Measurements from ENCODE around the gene TRAF2.
"Not testable (repeated sequence)": the region's sequence is repeated elsewhere in the genome, so short reads cannot be mapped to it uniquely, and the experiment has no call there.

TRAF2 gene

GRCh38 chr9:136843159-136843800, 43.0 kb upstream of the TRAF2 start:
- not testable (repeated sequence) for H3K4me1 ChIP-seq (ENCODE audit: insufficient read depth, low read length)

GRCh38 chr9:136843801-136844740, 42.2 kb upstream of the TRAF2 start:
- not testable (repeated sequence) for H3K4me3 ChIP-seq (ENCODE audit: low read length); H3K4me1 ChIP-seq (ENCODE audit: insufficient read depth, low read length); H3K27ac ChIP-seq (ENCODE audit: low read length)

More at GRCh38 chr9:136843159-136843800, 43.0 kb upstream of the TRAF2 start:
- H3K9me3 ChIP-seq (ENCODE audit: insufficient read depth, low read depth, low read length); H3K4me3 ChIP-seq (ENCODE audit: low read length); H3K27me3 ChIP-seq (ENCODE audit: insufficient read depth, low read length); H3K9ac ChIP-seq (ENCODE audit: low read depth, low read length); H3K27ac ChIP-seq (ENCODE audit: low read length): not testable (repeated sequence)
- peaks cover 13% of the 10 kb centered on the region; the same call in 1 of the 2 replicates for H3K36me3 ChIP-seq (ENCODE audit: insufficient read depth, low read depth, low read length)

GRCh38 chr9:136844761-136845464, 41.4 kb upstream of the TRAF2 start:
- no peak overlapping the region for H3K4me3 ChIP-seq (ENCODE audit: low read length)
- H3K27ac ChIP-seq (ENCODE audit: low read length) = no peak overlapping the region
- no peaks in the 10 kb centered on the region for H3K9me3 ChIP-seq (ENCODE audit: insufficient read depth, low read depth, low read length)
- H3K27me3 ChIP-seq (ENCODE audit: insufficient read depth, low read length) = peaks cover 6% of the 10 kb centered on the region; the same call in 1 of the 2 replicates
- H3K9ac ChIP-seq (ENCODE audit: low read depth, low read length) = no peak overlapping the region
- 0 out of 2 replicates have a peak, but pooled peaks cover 3% of the 10 kb centered on the region for H3K36me3 ChIP-seq (ENCODE audit: insufficient read depth, low read depth, low read length)
- peaks cover 7% of the 10 kb centered on the region; the same call in 1 of the 2 replicates for H3K4me1 ChIP-seq (ENCODE audit: insufficient read depth, low read length)

More at GRCh38 chr9:136843801-136844740, 42.2 kb upstream of the TRAF2 start:
- H3K36me3 ChIP-seq (ENCODE audit: insufficient read depth, low read depth, low read length) = peaks cover 11% of the 10 kb centered on the region; the same call in 1 of the 2 replicates
- H3K27me3 ChIP-seq (ENCODE audit: insufficient read depth, low read length); H3K9ac ChIP-seq (ENCODE audit: low read depth, low read length); H3K9me3 ChIP-seq (ENCODE audit: insufficient read depth, low read depth, low read length): not testable (repeated sequence)

- Histone ChIP-seq H3K36me3 (ENCODE audit: insufficient read depth, low read depth, low read length) (peaks cover 4% of the 10 kb centered on the region; the same call in 1 of the 2 replicates), H3K27me3 (ENCODE audit: insufficient read depth, low read length) (peaks cover 6% of the 10 kb centered on the region; the same call in 1 of the 2 replicates), H3K4me1 (ENCODE audit: insufficient read depth, low read length) (peaks cover 10% of the 10 kb centered on the region; the same call in 1 of the 2 replicates), H3K4me3 (ENCODE audit: low read length) (no peak overlapping the region), H3K9me3 (ENCODE audit: insufficient read depth, low read depth, low read length) (no peaks in the 10 kb centered on the region), H3K9ac (ENCODE audit: low read depth, low read length) (no peak overlapping the region), H3K27ac (ENCODE audit: low read length) (no peak overlapping the region)
Measured at GRCh38 chr9:136845465-136846260, 40.7 kb upstream of the TRAF2 start.

GRCh38 chr9:136846376-136847087, 39.8 kb upstream of the TRAF2 start:
- no peaks in the 10 kb centered on the region for H3K9me3 ChIP-seq (ENCODE audit: insufficient read depth, low read depth, low read length)
- peaks cover 6% of the 10 kb centered on the region; the same call in 1 of the 2 replicates for H3K27me3 ChIP-seq (ENCODE audit: insufficient read depth, low read length)
- peak overlapping the region; percentile 37; the same call in 1 of the 2 replicates for H3K9ac ChIP-seq (ENCODE audit: low read depth, low read length)
- peaks cover 7% of the 10 kb centered on the region; the same call in 1 of the 2 replicates for H3K4me1 ChIP-seq (ENCODE audit: insufficient read depth, low read length)
- H3K36me3 ChIP-seq (ENCODE audit: insufficient read depth, low read depth, low read length) = peaks cover 11% of the 10 kb centered on the region
- H3K4me3 ChIP-seq (ENCODE audit: low read length) = peak overlapping the region; percentile 40; the same call in 1 of the 2 replicates
- no peak overlapping the region for H3K27ac ChIP-seq (ENCODE audit: low read length)

- H3K4me3 ChIP-seq (ENCODE audit: low read length) = peak overlapping the region; percentile 74
- peaks cover 16% of the 10 kb centered on the region for H3K36me3 ChIP-seq (ENCODE audit: insufficient read depth, low read depth, low read length)
- peak overlapping the region; percentile 81; the same call in 1 of the 2 replicates for H3K9ac ChIP-seq (ENCODE audit: low read depth, low read length)
- no peak overlapping the region for H3K27ac ChIP-seq (ENCODE audit: low read length)
- peaks cover 4% of the 10 kb centered on the region; the same call in 1 of the 2 replicates for H3K4me1 ChIP-seq (ENCODE audit: insufficient read depth, low read length)
- peaks cover 6% of the 10 kb centered on the region; the same call in 1 of the 2 replicates for H3K27me3 ChIP-seq (ENCODE audit: insufficient read depth, low read length)
- no peaks in the 10 kb centered on the region for H3K9me3 ChIP-seq (ENCODE audit: insufficient read depth, low read depth, low read length)
Measured at GRCh38 chr9:136847088-136847825, 39.1 kb upstream of the TRAF2 start.

- Histone ChIP-seq H3K27ac (ENCODE audit: low read length) (no peak overlapping the region), H3K4me3 (ENCODE audit: low read length) (peak overlapping the region; percentile 74), H3K9me3 (ENCODE audit: insufficient read depth, low read depth, low read length) (no peaks in the 10 kb centered on the region), H3K36me3 (ENCODE audit: insufficient read depth, low read depth, low read length) (peaks cover 16% of the 10 kb centered on the region), H3K9ac (ENCODE audit: low read depth, low read length) (peak overlapping the region; percentile 81), H3K27me3 (ENCODE audit: insufficient read depth, low read length) (peaks cover 6% of the 10 kb centered on the region; the same call in 1 of the 2 replicates), H3K4me1 (ENCODE audit: insufficient read depth, low read length) (peaks cover 4% of the 10 kb centered on the region; the same call in 1 of the 2 replicates)
Measured at GRCh38 chr9:136847826-136848392, 38.4 kb upstream of the TRAF2 start.

- peak overlapping the region; percentile 47 for H3K27ac ChIP-seq (ENCODE audit: low read length)
- H3K27me3 ChIP-seq (ENCODE audit: insufficient read depth, low read length) = peaks cover 6% of the 10 kb centered on the region; the same call in 1 of the 2 replicates
- no peaks in the 10 kb centered on the region for H3K9me3 ChIP-seq (ENCODE audit: insufficient read depth, low read depth, low read length)
- H3K36me3 ChIP-seq (ENCODE audit: insufficient read depth, low read depth, low read length) = peaks cover 16% of the 10 kb centered on the region
- peak overlapping the region; percentile 81 for H3K9ac ChIP-seq (ENCODE audit: low read depth, low read length)
- peak overlapping the region; percentile 74 for H3K4me3 ChIP-seq (ENCODE audit: low read length)
- H3K4me1 ChIP-seq (ENCODE audit: insufficient read depth, low read length) = peaks cover 4% of the 10 kb centered on the region; the same call in 1 of the 2 replicates
Measured at GRCh38 chr9:136848393-136849037, 37.8 kb upstream of the TRAF2 start.

Data from iPS-20b (cell line).